ENCODE results near the gene RAB11FIP4. TPM values are rescaled to one million over a fixed set of nuclear protein-coding genes. Genes with fewer than 3 reads are reported as not detected.

Gene RAB11FIP4
- total and polyA plus RNA-seq, 9 of the 15 experiments (the other 6 are each of a cell fraction or from before 2014, with no cell fraction given) = 0.62 to 16.6 (median 8.9) TPM

DNA sequence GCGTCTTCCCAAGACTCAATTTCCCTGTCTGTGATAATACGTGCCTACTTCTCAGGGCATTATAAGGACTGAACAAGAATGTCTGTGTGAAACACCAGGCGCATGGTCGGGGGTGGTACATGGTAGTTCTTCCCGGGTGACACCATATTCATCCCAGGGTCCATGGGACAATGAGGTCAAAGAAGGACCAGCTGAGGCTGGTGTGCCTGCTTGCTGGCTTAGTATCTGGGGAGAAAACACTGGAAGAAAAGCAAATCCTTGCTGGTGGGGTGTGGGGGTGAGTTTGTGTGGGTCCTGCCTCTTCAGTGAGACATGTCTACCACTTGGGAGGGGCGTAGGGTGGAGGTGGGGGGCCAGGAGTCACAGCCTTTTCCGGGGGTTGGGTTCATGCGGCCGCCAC, 174.2 kb downstream of the RAB11FIP4 start:
- CTCF ChIA-PET (ENCODE audit: low intra/inter-chr PET ratio) = no interaction called here
- no peak overlapping the region for H3K27ac ChIP-seq (ENCODE audit: extremely low read depth, low read depth, low read length)

More for the DNA sequence above, 174.2 kb downstream of the RAB11FIP4 start:
- H2AFZ ChIP-seq (ENCODE audit: low read depth, low read length) = no peak overlapping the region
- no peaks in the 10 kb centered on the region for H3K79me2 ChIP-seq (ENCODE audit: control insufficient read depth, insufficient read depth, low read length)
- no peak overlapping the region for H3K4me2 ChIP-seq (ENCODE audit: insufficient read depth, low read length)
- no peak overlapping the region for H3K4me3 ChIP-seq
- no peak for DNase-seq (ENCODE audit: extremely low read depth in 1 of 4, low spot score in 3 of 4)
- 0 out of 2 replicates have a peak, but pooled peaks cover 3% of the 10 kb centered on the region for H4K20me1 ChIP-seq (replicated peaks; ENCODE audit: control insufficient read depth, insufficient read depth, low read length)
- H3K9ac ChIP-seq (ENCODE audit: insufficient read depth in 1 of 2, low read depth in 2 of 2, low read length in 2 of 2) = no peak overlapping the region
- no peaks in the 10 kb centered on the region for H3K36me3 ChIP-seq (ENCODE audit: control insufficient read depth, insufficient read depth, low read length)
- H3K9me3 ChIP-seq (replicated peaks; ENCODE audit: control insufficient read depth, insufficient read depth, low read depth, low read length) = no peaks in the 10 kb centered on the region
- POLR2A ChIA-PET = interaction anchor here (0.6 kb wide), 1 partner anchor 676 kb away, joined by 3 read pairs; no protein-coding TSS in a partner anchor
- BruUV-seq (replicated peaks) = no TSS peak
- TF ChIP-seq NRF1 (conservative IDR thresholded peaks at IDR 0.05 in 1 of 2, IDR thresholded peaks at IDR 0.05 in 1 of 2) (no peak), HOXB6 (CRISPR knock-in tag; IDR thresholded peaks at IDR 0.05; ENCODE audit: borderline replicate concordance) (no peak)
- TF ChIP-seq, protein P1, sequence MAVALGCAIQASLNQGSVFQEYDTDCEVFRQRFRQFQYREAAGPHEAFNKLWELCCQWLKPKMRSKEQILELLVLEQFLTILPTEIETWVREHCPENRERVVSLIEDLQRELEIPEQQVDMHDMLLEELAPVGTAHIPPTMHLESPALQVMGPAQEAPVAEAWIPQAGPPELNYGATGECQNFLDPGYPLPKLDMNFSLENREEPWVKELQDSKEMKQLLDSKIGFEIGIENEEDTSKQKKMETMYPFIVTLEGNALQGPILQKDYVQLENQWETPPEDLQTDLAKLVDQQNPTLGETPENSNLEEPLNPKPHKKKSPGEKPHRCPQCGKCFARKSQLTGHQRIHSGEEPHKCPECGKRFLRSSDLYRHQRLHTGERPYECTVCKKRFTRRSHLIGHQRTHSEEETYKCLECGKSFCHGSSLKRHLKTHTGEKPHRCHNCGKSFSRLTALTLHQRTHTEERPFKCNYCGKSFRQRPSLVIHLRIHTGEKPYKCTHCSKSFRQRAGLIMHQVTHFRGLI (CRISPR knock-in tag; IDR thresholded peaks at IDR 0.05) = no peak
- no peak for ATAC-seq
- in situ Hi-C loops (cut with MboI) = no loop called here
- 0 out of 5 replicates have a peak, but pooled peaks cover 0 to 3% of the 10 kb centered on the region in 2 experiments for H3K4me1 ChIP-seq (replicated peaks in 1 of 2; ENCODE audit: control insufficient read depth in 2 of 2, insufficient read depth in 2 of 2, low read length in 2 of 2)
- H3K27me3 ChIP-seq (ENCODE audit: control insufficient read depth in 2 of 2, insufficient read depth in 2 of 2, low read length in 2 of 2) = peaks cover 41 to 57% of the 10 kb centered on the region in 2 experiments
- H3K9me1 ChIP-seq (ENCODE audit: control insufficient read depth, insufficient read depth, low read length) = peaks cover 3% of the 10 kb centered on the region
- intact Hi-C loops (cut with micrococcal nuclease) = no loop called here
- 3% methylated on average over 9 of the region's 9 CpGs for WGBS (ENCODE audit: insufficient coverage, low coverage, missing lambda C conversion rate)
- no peak for FAIRE-seq

Measured in K562 (cell line).